Panc1 (cell line): ENCODE data around the gene MTARC2.

Experiments used
- POLR2AphosphoS5 ChIP-seq: IDR thresholded peaks from 2 replicates; pipeline ENCODE4 v1.6.1; 2012; ENCODE audit warnings: mild to moderate bottlenecking, low read depth, low read length, moderate library complexity
- SIN3A ChIP-seq: IDR thresholded peaks from 2 replicates; pipeline ENCODE4 v1.6.1; 2012; ENCODE audit warnings: low read depth, mild to moderate bottlenecking, low read length, moderate library complexity, borderline replicate concordance; ENCODE audit not compliant: insufficient read depth
- TCF7L2 ChIP-seq: IDR thresholded peaks from 2 replicates; pipeline ENCODE4 v1.6.1; 2011; ENCODE audit warnings: mild to moderate bottlenecking, low read depth, low read length, inconsistent platforms
- TF ChIP-seq, protein P1 (sequence below): fragments of 450-650 bp; IDR thresholded peaks from 2 replicates; pipeline ENCODE4 v1.5.1; 2017; ENCODE audit warnings: mild to moderate bottlenecking

- TF ChIP-seq, protein P1, sequence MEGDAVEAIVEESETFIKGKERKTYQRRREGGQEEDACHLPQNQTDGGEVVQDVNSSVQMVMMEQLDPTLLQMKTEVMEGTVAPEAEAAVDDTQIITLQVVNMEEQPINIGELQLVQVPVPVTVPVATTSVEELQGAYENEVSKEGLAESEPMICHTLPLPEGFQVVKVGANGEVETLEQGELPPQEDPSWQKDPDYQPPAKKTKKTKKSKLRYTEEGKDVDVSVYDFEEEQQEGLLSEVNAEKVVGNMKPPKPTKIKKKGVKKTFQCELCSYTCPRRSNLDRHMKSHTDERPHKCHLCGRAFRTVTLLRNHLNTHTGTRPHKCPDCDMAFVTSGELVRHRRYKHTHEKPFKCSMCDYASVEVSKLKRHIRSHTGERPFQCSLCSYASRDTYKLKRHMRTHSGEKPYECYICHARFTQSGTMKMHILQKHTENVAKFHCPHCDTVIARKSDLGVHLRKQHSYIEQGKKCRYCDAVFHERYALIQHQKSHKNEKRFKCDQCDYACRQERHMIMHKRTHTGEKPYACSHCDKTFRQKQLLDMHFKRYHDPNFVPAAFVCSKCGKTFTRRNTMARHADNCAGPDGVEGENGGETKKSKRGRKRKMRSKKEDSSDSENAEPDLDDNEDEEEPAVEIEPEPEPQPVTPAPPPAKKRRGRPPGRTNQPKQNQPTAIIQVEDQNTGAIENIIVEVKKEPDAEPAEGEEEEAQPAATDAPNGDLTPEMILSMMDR, result peak; percentile 41
- no peak for TF ChIP-seq SIN3A
- TF ChIP-seq POLR2AphosphoS5, result no peak
- TF ChIP-seq TCF7L2, result no peak
Observed at GRCh38 chr1:220786337-220787068, 38.4 kb downstream of the MTARC2 start, which contains the start of gene MTARC1.
